K562 (cell line): ENCODE data around the gene CCDC17. TPM values are rescaled to one million over a fixed set of nuclear protein-coding genes. Genes with fewer than 3 reads are reported as not detected.

Source experiments
- ETS2 ChIP-seq: IDR thresholded peaks from 2 replicates; pipeline ENCODE4 v1.6.1; 2016; ENCODE audit warnings: borderline replicate concordance, missing genetic modification characterization, mild to moderate bottlenecking, moderate library complexity, missing compliant biosample characterization; ENCODE audit not compliant: poor library complexity, severe bottlenecking
- ETV5 ChIP-seq: sonication (generic); formaldehyde crosslinking; IDR thresholded peaks from 2 replicates; pipeline ENCODE4 v1.4.0; 2020; ENCODE audit warnings: low read depth, mild to moderate bottlenecking, missing genetic modification reagents
- FOXK2 ChIP-seq, 2 experiments: fragments of 450-650 bp; IDR thresholded peaks in 1 of 2; conservative IDR thresholded peaks in 1 of 2; 2 replicates each; pipeline ENCODE4 v1.6.1; 2016; ENCODE audit warnings: low read depth in 2 of 2, mild to moderate bottlenecking in 1 of 2
- GTF2F1 ChIP-seq: IDR thresholded peaks from 2 replicates; pipeline ENCODE4 v1.6.1; 2011; ENCODE audit warnings: low read depth, low read length, improper control_type of control experiment
- HDAC1 ChIP-seq, 2 experiments: fragments of 450-650 bp; IDR thresholded peaks; 2 replicates each; pipeline ENCODE4 v1.6.1; 2016 to 2017; ENCODE audit warnings: inconsistent platforms in 1 of 2, mild to moderate bottlenecking in 1 of 2, moderate library complexity in 1 of 2
- MCM5 ChIP-seq: fragments of 450-650 bp; IDR thresholded peaks from 2 replicates; pipeline ENCODE4 v1.6.1; 2016; ENCODE audit warnings: low read depth
- MTA3 ChIP-seq: fragments of 450-650 bp; formaldehyde crosslinking; IDR thresholded peaks from 2 replicates; pipeline ENCODE4 v1.6.1; 2017; ENCODE audit warnings: mild to moderate bottlenecking, borderline replicate concordance
- MYC ChIP-seq, 2 experiments: fragments of 250-450 bp in 1 of 2; sonication (Bioruptor Pico) in 1 of 2; IDR thresholded peaks; 2 replicates each; pipeline versions ENCODE4 v1.5.1 to v1.6.1; 2012 to 2021; ENCODE audit warnings: low read depth in 2 of 2, borderline replicate concordance in 1 of 2, improper control_type of control experiment in 1 of 2, low read length in 1 of 2, mild to moderate bottlenecking in 1 of 2, moderate library complexity in 1 of 2
- NFIC ChIP-seq: fragments of 450-650 bp; IDR thresholded peaks from 2 replicates; pipeline ENCODE4 v1.6.1; 2017; ENCODE audit warnings: mild to moderate bottlenecking, inconsistent platforms
- NFRKB ChIP-seq: fragments of 450-650 bp; IDR thresholded peaks from 2 replicates; pipeline ENCODE4 v1.6.1; 2016; ENCODE audit warnings: low read depth
- PML ChIP-seq: IDR thresholded peaks from 2 replicates; pipeline ENCODE4 v1.6.1; 2012; ENCODE audit warnings: low read length, inconsistent platforms
- RBM25 ChIP-seq: fragments of 200-400 bp; formaldehyde crosslinking; IDR thresholded peaks from 2 replicates; pipeline ENCODE4 v1.6.1; 2018; ENCODE audit warnings: low read length, low read depth, moderate library complexity; ENCODE audit not compliant: severe bottlenecking
- SETDB1 ChIP-seq: IDR thresholded peaks from one replicate; pipeline ENCODE4 v1.6.1; 2012; ENCODE audit warnings: low read length, control low read depth, inconsistent platforms
- SIN3B ChIP-seq: fragments of 450-650 bp; IDR thresholded peaks from 2 replicates; pipeline ENCODE4 v1.6.1; 2017; ENCODE audit warnings: low read depth, mild to moderate bottlenecking, moderate library complexity
- SMAD1 ChIP-seq: fragments of 150-350 bp; IDR thresholded peaks from 2 replicates; pipeline ENCODE4 v1.6.1; 2014; ENCODE audit warnings: low read length, low read depth; ENCODE audit not compliant: partially characterized antibody
- SMC3 ChIP-seq: conservative IDR thresholded peaks from 2 replicates; pipeline ENCODE4 v1.6.1; 2011; ENCODE audit warnings: low read depth, low read length, improper control_type of control experiment; ENCODE audit not compliant: insufficient read depth
- TCF3 ChIP-seq: sonication (generic); formaldehyde crosslinking; IDR thresholded peaks from 2 replicates; pipeline ENCODE4 v1.4.0; 2020; ENCODE audit warnings: mild to moderate bottlenecking, missing genetic modification reagents
- ZNF77 ChIP-seq: fragments of 250-450 bp; sonication (Bioruptor Pico); IDR thresholded peaks from 2 replicates; pipeline ENCODE4 v1.5.0; 2020
- polyA plus RNA-seq, 8 experiments: library from polyadenylated mRNA; depleted of rRNA in 4 of 8; stranded (reverse) in 5 of 8; unstranded in 3 of 8; fragments of >200 nt; fragmentation: Nextera tagmentation in 2 of 8; fragmentation: Illumina TruSeq in 1 of 8; extraction: Ambion mirVana in 2 of 8; extraction: Trizol in 1 of 8; gene quantifications; 2 replicates each; pipeline versions ENCODE4 v1.2.1 to v1.2.3, GENCODE V29; 2011 to 2014; ENCODE audit warnings: inconsistent platforms in 1 of 8, missing spikeins in 1 of 8
- total RNA-seq, 7 experiments: library from RNA; depleted of rRNA in 6 of 7; stranded (reverse); fragments of >200 nt in 6 of 7; fragmentation: Illumina TruSeq in 2 of 7; extraction: Trizol in 2 of 7; gene quantifications; 2 replicates each; pipeline versions ENCODE4 v1.2.1 to v1.2.3, GENCODE V29; 2011 to 2021; ENCODE audit warnings: low replicate concordance in 1 of 7
- TF ChIP-seq, protein P1 (sequence below): fragments of 450-650 bp; formaldehyde crosslinking; IDR thresholded peaks from 2 replicates; pipeline ENCODE4 v1.4.0; 2022; ENCODE audit warnings: missing genetic modification characterization
- TF ChIP-seq, protein P2 (sequence below): fragments of 450-650 bp; IDR thresholded peaks from one replicate; pipeline ENCODE4 v1.6.1; 2018; ENCODE audit warnings: mild to moderate bottlenecking, moderate library complexity; ENCODE audit not compliant: partially characterized antibody
- TF ChIP-seq, protein P3 (sequence below), 2 experiments: fragments of 450-650 bp in 1 of 2; IDR thresholded peaks; 2 replicates each; pipeline ENCODE4 v1.6.1; 2011 to 2017; ENCODE audit warnings: low read depth in 2 of 2, antibody characterized with exemption in 1 of 2, borderline replicate concordance in 1 of 2, low read length in 1 of 2, mild to moderate bottlenecking in 1 of 2, mixed read lengths in 1 of 2; ENCODE audit not compliant: control insufficient read depth in 1 of 2
- TF ChIP-seq, protein P4 (sequence below): sonication (generic); formaldehyde crosslinking; IDR thresholded peaks from 2 replicates; pipeline ENCODE4 v1.4.0; 2020; ENCODE audit warnings: mild to moderate bottlenecking, missing genetic modification reagents

CCDC17 gene
- total and polyA plus RNA-seq, 9 of the 15 experiments (the other 6 are each of a cell fraction or from before 2014, with no cell fraction given), result 0.20 to 2.4 (median 0.85) TPM

DNA sequence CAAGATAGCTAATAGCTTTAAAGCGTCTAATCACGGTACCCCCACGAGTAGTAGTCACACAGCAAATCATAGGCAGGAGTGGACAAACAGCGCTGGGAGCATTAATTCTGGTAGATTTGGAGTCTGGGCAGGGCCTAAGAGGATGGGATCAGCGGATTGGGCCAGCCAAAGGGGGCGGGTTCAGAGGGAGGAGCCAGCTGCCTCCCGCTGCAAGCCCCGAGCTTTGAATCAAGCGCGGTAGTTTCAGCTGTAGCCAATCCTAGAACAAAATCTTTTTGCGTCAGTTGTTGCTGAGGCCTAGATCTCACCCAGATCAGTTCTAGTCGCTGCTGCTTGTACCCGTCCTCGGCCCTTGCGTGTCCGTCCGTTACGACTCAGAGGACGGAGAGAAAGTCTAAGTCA is 40.6 kb downstream of the CCDC17 start (continued):
- TF ChIP-seq, protein P1, sequence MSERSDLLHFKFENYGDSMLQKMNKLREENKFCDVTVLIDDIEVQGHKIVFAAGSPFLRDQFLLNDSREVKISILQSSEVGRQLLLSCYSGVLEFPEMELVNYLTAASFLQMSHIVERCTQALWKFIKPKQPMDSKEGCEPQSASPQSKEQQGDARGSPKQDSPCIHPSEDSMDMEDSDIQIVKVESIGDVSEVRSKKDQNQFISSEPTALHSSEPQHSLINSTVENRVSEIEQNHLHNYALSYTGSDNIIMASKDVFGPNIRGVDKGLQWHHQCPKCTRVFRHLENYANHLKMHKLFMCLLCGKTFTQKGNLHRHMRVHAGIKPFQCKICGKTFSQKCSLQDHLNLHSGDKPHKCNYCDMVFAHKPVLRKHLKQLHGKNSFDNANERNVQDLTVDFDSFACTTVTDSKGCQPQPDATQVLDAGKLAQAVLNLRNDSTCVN, result no peak
- TF ChIP-seq MYC (IDR thresholded peaks at IDR 0.05; ENCODE audit: low read depth, low read length), result no peak
- TF ChIP-seq MYC (CRISPR knock-in tag; IDR thresholded peaks at IDR 0.05; ENCODE audit: borderline replicate concordance, low read depth), result no peak
- no peak for TF ChIP-seq ZNF77 (CRISPR knock-in tag)
- TF ChIP-seq SETDB1, result no peak
- TF ChIP-seq, protein P2, sequence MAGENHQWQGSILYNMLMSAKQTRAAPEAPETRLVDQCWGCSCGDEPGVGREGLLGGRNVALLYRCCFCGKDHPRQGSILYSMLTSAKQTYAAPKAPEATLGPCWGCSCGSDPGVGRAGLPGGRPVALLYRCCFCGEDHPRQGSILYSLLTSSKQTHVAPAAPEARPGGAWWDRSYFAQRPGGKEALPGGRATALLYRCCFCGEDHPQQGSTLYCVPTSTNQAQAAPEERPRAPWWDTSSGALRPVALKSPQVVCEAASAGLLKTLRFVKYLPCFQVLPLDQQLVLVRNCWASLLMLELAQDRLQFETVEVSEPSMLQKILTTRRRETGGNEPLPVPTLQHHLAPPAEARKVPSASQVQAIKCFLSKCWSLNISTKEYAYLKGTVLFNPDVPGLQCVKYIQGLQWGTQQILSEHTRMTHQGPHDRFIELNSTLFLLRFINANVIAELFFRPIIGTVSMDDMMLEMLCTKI, result no peak
- TF ChIP-seq HDAC1 (IDR thresholded peaks at IDR 0.05), result no peak
- TF ChIP-seq SIN3B, result no peak
- TF ChIP-seq NFIC, result no peak
- TF ChIP-seq, protein P3, sequence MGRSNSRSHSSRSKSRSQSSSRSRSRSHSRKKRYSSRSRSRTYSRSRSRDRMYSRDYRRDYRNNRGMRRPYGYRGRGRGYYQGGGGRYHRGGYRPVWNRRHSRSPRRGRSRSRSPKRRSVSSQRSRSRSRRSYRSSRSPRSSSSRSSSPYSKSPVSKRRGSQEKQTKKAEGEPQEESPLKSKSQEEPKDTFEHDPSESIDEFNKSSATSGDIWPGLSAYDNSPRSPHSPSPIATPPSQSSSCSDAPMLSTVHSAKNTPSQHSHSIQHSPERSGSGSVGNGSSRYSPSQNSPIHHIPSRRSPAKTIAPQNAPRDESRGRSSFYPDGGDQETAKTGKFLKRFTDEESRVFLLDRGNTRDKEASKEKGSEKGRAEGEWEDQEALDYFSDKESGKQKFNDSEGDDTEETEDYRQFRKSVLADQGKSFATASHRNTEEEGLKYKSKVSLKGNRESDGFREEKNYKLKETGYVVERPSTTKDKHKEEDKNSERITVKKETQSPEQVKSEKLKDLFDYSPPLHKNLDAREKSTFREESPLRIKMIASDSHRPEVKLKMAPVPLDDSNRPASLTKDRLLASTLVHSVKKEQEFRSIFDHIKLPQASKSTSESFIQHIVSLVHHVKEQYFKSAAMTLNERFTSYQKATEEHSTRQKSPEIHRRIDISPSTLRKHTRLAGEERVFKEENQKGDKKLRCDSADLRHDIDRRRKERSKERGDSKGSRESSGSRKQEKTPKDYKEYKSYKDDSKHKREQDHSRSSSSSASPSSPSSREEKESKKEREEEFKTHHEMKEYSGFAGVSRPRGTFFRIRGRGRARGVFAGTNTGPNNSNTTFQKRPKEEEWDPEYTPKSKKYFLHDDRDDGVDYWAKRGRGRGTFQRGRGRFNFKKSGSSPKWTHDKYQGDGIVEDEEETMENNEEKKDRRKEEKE (IDR thresholded peaks at IDR 0.05; ENCODE audit: borderline replicate concordance in 1 of 2, control insufficient read depth in 1 of 2, low read depth in 2 of 2, low read length in 1 of 2), result no peak
- peak; percentile 70 for TF ChIP-seq RBM25
- TF ChIP-seq ETV5 (CRISPR knock-in tag), result no peak
- TF ChIP-seq MCM5, result no peak
- no peak for TF ChIP-seq SMAD1
- TF ChIP-seq ETS2, result no peak
- no peak for TF ChIP-seq PML
- TF ChIP-seq TCF3 (CRISPR knock-in tag), result no peak
- TF ChIP-seq FOXK2 (conservative IDR thresholded peaks at IDR 0.05 in 1 of 2, IDR thresholded peaks at IDR 0.05 in 1 of 2; ENCODE audit: low read depth in 2 of 2), result no peak
- TF ChIP-seq NFRKB, result no peak
- TF ChIP-seq MTA3, result no peak
- TF ChIP-seq GTF2F1, result peak; percentile 87; the same call in 1 of the 2 replicates
- no peak for TF ChIP-seq SMC3
- TF ChIP-seq, protein P4, sequence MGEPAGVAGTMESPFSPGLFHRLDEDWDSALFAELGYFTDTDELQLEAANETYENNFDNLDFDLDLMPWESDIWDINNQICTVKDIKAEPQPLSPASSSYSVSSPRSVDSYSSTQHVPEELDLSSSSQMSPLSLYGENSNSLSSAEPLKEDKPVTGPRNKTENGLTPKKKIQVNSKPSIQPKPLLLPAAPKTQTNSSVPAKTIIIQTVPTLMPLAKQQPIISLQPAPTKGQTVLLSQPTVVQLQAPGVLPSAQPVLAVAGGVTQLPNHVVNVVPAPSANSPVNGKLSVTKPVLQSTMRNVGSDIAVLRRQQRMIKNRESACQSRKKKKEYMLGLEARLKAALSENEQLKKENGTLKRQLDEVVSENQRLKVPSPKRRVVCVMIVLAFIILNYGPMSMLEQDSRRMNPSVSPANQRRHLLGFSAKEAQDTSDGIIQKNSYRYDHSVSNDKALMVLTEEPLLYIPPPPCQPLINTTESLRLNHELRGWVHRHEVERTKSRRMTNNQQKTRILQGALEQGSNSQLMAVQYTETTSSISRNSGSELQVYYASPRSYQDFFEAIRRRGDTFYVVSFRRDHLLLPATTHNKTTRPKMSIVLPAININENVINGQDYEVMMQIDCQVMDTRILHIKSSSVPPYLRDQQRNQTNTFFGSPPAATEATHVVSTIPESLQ (CRISPR knock-in tag), result no peak
